Esophagus squamous epithelium (tissue), 4 donors: ENCODE results near the gene SPTAN1.

ENCODE experiments used
- POLR2A ChIP-seq, 4 donors: fragments of 450-650 bp; IDR thresholded peaks; one replicate each; pipeline ENCODE4 v1.6.1; 2017; ENCODE audit warnings: antibody characterized with exemption in 4 of 4, mild to moderate bottlenecking in 4 of 4, moderate library complexity in 3 of 4
- TF ChIP-seq, protein P1 (sequence below), 6 experiments: fragments of 450-650 bp in 4 of 6; fragments of 200-600 bp in 2 of 6; sonication (generic) in 2 of 6; IDR thresholded peaks; one replicate each; pipeline ENCODE4 v1.5.1; 2016 to 2019; ENCODE audit warnings: antibody characterized with exemption in 6 of 6, mild to moderate bottlenecking in 4 of 6, moderate library complexity in 4 of 6

DNA sequence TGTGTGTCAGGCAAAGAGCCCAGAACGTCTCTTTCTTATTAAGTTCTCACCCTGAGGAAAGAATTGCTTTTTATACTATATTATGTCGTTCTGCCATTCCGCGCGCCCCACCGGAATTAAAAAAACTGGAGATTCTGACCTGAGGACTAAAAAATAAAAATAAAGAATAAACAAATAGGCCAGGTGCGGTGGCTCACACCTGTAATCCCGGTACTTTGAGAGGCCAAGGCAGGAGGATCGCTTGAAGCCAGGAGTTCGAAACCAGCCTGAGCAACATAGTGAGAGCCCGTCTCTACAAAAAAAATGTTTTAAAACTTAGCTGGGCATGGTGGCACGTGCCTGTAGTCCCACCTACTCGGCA lies 104.9 kb downstream of the SPTAN1 start:
- no peak for TF ChIP-seq POLR2A (IDR thresholded peaks at IDR 0.05)
- TF ChIP-seq, protein P1, sequence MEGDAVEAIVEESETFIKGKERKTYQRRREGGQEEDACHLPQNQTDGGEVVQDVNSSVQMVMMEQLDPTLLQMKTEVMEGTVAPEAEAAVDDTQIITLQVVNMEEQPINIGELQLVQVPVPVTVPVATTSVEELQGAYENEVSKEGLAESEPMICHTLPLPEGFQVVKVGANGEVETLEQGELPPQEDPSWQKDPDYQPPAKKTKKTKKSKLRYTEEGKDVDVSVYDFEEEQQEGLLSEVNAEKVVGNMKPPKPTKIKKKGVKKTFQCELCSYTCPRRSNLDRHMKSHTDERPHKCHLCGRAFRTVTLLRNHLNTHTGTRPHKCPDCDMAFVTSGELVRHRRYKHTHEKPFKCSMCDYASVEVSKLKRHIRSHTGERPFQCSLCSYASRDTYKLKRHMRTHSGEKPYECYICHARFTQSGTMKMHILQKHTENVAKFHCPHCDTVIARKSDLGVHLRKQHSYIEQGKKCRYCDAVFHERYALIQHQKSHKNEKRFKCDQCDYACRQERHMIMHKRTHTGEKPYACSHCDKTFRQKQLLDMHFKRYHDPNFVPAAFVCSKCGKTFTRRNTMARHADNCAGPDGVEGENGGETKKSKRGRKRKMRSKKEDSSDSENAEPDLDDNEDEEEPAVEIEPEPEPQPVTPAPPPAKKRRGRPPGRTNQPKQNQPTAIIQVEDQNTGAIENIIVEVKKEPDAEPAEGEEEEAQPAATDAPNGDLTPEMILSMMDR (IDR thresholded peaks at IDR 0.05), result no peak
